Hepatic stellate cell (primary cell): Measurements from ENCODE around the gene TPI1.

ENCODE experiments used
- DNase-seq: peaks from one replicate; pipeline ENCODE4 v3.0.0; 2011; ENCODE audit warnings: low spot score

Gene TPI1

DNA sequence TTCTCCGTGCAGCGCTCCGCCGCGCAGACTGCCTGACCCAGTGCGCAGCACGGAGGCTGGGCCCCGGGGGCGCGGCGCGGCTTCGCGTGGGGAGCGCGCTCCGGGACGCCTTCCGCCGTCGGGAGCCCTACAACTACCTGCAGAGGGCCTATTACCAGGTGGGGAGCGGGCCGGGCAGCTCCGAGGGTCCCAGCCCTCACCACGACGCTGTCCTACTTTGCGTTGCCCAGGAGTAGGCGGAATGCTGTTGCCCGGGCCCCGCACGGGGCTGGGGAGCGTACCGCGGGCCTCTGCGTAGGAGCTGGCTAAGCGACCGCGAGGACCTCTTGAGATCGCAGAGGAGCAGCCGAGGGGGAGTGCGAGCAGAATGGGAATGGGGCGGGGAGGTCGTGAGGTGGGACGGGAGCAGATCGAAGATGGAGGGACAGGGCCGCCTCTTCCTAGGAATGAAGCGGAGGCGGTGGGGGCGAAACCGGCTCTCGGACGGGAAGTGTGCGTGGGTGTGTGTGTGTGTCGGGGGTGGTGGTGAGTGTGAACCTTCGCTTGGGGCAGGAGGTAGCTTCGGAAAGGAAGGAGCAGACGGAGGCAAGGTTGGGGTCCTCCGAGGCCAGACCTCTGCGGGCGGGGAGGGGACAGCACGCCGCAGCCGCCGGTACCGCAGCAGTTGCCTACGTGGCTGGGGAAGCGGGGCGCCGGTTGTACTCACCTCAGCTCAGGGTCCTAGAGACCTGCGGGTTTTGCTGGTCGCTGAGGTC lies 38.4 kb upstream of the TPI1 start:
- DNase-seq: peak; percentile 85

DNA sequence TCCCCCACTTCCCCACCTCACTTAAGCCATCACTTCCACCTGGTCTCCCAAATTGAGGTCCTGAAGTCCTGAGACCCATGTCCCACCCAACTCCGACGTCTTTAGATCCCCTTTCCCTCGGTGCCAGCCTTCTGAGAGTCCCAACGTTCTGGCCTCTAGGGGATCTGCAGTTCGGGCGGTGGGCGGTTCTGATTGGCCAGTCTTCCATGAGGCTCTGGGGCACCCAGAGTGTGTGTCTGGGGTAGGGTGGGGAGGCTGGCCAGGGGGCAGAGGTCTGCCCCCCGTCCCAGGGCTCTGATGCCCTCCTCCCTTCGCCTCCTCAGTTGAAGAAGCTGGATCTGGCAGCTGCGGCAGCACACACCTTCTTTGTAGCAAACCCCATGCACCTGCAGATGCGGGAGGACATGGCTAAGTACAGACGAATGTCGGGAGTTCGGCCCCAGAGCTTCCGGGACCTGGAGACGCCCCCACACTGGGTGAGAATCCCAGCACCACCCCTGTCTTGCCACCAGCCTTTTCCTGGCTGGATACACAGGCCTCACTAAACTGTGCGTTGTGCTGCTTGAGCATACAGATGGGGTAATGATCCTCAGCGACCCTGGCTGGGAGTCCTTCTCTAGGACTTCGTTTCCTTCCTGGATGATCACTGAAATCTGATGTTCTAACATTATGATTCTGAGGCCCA lies 37.7 kb upstream of the TPI1 start:
- peak; percentile 82 for DNase-seq

DNA sequence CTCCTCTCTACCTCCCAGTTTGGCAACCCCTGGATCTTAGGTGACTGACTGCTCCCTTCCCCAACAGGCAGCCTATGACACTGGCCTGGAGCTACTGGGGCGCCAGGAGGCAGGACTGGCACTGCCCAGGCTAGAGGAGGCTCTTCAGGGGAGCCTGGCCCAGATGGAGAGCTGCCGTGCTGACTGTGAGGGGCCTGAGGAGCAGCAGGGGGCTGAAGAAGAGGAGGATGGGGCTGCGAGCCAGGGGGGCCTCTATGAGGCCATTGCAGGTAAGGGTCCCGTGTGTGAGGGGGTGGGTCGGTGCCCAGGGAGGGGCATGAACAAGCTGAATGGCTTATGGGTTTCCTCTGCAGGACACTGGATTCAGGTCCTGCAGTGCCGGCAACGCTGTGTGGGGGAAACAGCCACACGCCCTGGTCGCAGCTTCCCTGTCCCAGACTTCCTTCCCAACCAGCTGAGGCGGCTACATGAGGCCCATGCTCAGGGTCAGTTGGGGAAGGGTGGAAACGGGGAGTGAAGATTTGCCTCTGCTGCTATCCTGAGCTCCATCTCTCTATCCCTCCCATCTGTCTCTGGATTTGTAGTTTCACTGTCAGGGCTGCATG lies 36.9 kb upstream of the TPI1 start:
- DNase-seq: no peak

- DNase-seq: no peak
These were observed 36.3 kb upstream of the TPI1 start for GRCh38 chr12:6830999-6831398.

- no peak for DNase-seq
These were observed 35.8 kb upstream of the TPI1 start for GRCh38 chr12:6831450-6831995.

- DNase-seq: no peak
These were observed 35.2 kb upstream of the TPI1 start for GRCh38 chr12:6832125-6832524.

DNA sequence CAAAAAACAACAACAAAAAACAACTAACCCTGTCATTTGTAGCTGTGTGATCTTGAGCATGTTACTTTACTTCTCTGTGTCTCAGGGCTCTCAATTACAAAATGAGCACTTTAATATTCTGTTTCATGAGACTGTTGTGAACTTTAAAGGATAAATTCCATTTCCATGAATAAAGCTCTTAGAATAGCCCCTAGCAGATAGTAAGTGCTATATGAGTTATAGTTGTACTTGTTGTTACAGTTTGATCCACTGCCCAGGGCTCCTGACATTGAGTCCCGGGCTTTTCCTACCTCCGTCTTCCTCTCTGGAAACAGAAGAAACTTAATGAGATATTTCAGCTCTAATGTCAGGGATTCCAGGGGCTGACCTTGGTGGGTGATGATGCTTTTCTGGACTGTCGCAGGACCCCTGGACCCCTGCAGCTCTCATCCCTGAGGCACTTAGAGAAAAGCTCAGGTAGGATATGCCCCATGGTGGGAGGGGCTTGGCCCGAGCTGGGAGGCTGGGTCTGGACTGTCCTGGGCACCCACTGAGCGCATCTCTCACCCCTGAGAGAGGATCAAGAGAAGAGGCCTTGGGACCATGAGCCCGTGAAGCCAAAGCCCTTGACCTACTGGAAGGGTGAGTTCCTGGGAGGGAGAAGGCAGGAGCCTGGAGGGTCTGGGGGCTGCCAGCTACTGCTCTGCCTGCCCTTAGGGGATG lies 34.0 kb upstream of the TPI1 start:
- DNase-seq: peak; percentile 45

GRCh38 chr12:6834254-6834653 lies 33.1 kb upstream of the TPI1 start:
- DNase-seq: no peak

DNA sequence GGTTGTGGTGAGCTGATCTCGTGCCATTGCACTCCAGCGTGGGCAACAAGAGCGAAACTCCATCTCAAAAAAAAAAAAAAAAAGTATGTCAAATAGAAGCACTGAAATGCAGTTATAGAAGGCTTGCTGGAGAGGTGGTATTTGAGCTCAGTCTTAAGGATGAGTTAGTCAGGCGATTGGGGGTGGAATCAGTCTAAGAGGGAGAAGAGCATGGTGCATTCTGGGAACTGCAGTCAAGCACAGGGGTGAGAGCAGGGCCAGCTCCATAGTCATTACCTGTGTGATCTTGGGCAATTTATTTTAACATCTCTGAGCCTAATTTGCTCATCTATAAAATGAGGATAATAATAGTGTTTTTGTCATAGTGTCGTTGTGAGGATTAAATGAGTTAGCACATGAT lies 32.5 kb upstream of the TPI1 start:
- no peak for DNase-seq

- no peak for DNase-seq
These were observed 30.5 kb upstream of the TPI1 start for GRCh38 chr12:6836851-6837250.

GRCh38 chr12:6837370-6838060 lies 29.8 kb upstream of the TPI1 start:
- no peak for DNase-seq

DNA sequence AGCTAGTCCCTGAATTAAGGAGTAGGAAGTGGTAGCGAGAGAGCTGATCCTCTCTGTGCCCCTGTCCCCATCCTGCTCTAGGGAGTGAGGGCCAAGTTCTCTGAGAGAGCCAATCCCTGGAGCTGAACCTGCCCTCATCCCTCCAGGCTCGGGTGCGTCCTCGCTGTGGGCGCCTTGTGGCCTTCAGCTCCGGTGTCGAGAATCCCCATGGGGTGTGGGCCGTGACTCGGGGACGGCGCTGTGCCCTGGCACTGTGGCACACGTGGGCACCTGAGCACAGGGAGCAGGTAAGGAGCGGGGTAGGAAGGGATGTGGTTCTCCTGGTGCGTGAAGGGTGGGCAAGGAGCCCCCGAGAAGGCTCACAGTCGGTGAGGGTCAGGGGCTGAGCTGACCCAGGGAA lies 28.5 kb upstream of the TPI1 start:
- no peak for DNase-seq

DNA sequence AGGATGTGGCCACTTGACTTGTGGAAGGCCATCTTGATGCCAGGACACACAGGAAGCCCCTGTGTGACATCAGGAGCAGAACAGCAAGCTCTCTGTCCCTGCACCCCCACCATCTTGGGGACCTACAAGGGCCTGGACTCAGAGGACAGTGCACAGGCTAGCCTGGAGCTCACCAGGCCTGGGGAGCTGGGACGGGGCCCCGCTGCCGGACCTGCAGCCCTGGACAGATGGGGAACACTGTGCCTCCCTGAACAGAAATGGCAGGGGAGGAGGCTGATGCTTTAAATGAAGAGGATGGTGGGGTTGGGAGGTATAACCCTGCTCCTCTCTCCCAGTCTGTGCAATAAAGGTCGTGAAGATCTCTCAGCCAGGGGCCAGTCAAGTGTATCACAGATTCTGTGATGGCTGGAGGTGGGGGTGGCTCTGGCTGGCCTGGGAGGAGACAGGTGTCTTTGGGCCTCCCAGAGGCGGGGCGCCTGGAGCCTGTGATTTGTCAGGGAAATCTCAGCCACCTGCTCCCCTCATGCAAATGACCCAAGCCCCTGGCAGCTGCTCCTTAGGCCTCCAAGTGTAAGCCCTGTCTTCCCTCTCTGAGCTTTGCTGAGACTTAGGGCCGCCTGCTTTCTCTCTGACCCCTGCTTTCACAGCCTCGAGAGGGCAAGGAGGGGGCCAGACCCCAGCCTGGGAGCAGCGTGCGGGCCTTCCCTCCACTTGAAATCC lies 27.7 kb upstream of the TPI1 start:
- DNase-seq: no peak

GRCh38 chr12:6840330-6840729 lies 27.0 kb upstream of the TPI1 start:
- no peak for DNase-seq

DNA sequence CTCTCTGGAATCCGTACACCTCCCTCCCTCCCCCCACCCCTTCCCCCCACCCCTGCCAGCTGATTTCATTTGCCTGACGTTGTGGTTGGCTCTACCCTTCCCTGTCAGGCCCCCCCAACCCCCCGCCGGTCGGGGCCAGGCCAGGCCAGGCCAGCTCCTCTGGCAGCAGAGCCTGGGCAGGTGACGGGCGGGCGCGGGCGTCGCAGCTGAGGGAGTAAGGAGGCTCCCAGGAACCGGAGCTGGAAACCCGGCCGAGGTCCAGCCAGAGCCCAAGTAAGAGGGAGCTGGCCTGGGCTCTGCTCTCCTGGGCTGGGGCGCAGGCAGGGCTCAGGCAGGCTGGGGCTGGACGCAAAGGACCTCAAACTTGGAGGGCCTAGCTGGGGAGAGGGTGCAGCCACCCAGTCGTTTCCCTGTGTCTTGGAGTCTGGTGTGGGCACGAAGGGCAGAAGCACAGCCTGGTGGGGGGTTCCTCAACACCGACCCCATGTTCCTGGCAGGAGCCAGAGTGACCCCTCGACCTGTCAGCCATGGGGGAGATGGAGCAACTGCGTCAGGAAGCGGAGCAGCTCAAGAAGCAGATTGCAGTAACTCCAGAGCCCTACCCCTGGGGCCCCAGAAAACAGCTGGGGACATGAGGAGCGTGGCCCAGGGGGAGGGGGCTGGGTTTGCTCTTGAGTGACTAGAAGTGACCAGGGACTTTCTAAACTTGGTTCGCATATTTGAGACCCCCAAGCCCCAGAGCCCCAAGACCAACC lies 26.4 kb upstream of the TPI1 start, which contains the start of gene GNB3:
Gene GNB3, plus strand, starts transcription at position 165 of the 755 bp plus-strand sequence. Its CDS starts 363 bp downstream, at position 528.
- DNase-seq: no peak

GRCh38 chr12:6842075-6842474 lies 25.3 kb upstream of the TPI1 start:
- no peak for DNase-seq

GRCh38 chr12:6843118-6843902 lies 24.0 kb upstream of the TPI1 start:
- DNase-seq: no peak

DNA sequence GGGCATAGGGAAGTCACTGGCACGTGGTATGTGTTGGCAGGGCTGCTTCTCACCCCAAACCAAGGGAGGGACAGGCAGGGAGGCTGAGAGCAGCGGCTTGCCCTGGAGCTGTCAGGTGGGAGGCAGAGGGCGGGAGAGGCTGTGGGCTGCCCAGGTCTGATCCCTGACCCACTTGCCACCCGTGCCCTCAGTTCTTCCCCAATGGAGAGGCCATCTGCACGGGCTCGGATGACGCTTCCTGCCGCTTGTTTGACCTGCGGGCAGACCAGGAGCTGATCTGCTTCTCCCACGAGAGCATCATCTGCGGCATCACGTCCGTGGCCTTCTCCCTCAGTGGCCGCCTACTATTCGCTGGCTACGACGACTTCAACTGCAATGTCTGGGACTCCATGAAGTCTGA lies 21.9 kb upstream of the TPI1 start:
- no peak for DNase-seq

GRCh38 chr12:6846316-6846869 lies 20.9 kb upstream of the TPI1 start:
- DNase-seq: no peak
